ENCODE results near the gene BTBD2.

Gene BTBD2

GRCh38 chr19:1956868-1957492 lies 58.5 kb downstream of the BTBD2 start:
- no peak for DNase-seq

GRCh38 chr19:1956122-1956494 lies 59.4 kb downstream of the BTBD2 start:
- no peak for DNase-seq

- DNase-seq: no peak
Observed at GRCh38 chr19:1955171-1956121, 60.1 kb downstream of the BTBD2 start.

- DNase-seq: no peak
Observed at GRCh38 chr19:1954532-1954933, 61.0 kb downstream of the BTBD2 start.

- no peak for DNase-seq
Observed at GRCh38 chr19:1953441-1954094, 61.9 kb downstream of the BTBD2 start.

- DNase-seq: no peak
Observed at GRCh38 chr19:1953037-1953436, 62.5 kb downstream of the BTBD2 start.

- no peak for DNase-seq
Observed at GRCh38 chr19:1952635-1953034, 62.9 kb downstream of the BTBD2 start.

- DNase-seq: no peak
Observed at GRCh38 chr19:1950640-1951039, 64.9 kb downstream of the BTBD2 start.

- no peak for DNase-seq
Observed at GRCh38 chr19:1949304-1950101, 66.0 kb downstream of the BTBD2 start.

GRCh38 chr19:1947651-1948209 lies 67.8 kb downstream of the BTBD2 start:
- DNase-seq: no peak

- DNase-seq: peak; percentile 18
Observed at GRCh38 chr19:1945899-1946298, 69.6 kb downstream of the BTBD2 start.

GRCh38 chr19:1944916-1945561 lies 70.5 kb downstream of the BTBD2 start:
- DNase-seq: no peak

GRCh38 chr19:1944088-1944915 lies 71.2 kb downstream of the BTBD2 start:
- no peak for DNase-seq

GRCh38 chr19:1943661-1944087 lies 71.8 kb downstream of the BTBD2 start:
- DNase-seq: no peak

- no peak for DNase-seq
Observed at GRCh38 chr19:1942934-1943555, 72.5 kb downstream of the BTBD2 start.

- peak; percentile 75 for DNase-seq
Observed at GRCh38 chr19:1942078-1942933, 73.2 kb downstream of the BTBD2 start.

GRCh38 chr19:1941146-1942077 lies 74.1 kb downstream of the BTBD2 start, which contains the start of gene CSNK1G2:
CSNK1G2 (plus strand) TSS chr19:1941172; CDS start chr19:1969773, 28,601 bp downstream.
- no peak for DNase-seq

GRCh38 chr19:1938071-1938470 lies 77.4 kb downstream of the BTBD2 start:
- no peak for DNase-seq

Measured in EL (cell line).